ENCODE measurements around the gene ARL15.

- TF ChIP-seq CTCF (conservative IDR thresholded peaks at IDR 0.05; ENCODE audit: low read depth, low read length) (no peak), EZH2 (IDR thresholded peaks at IDR 0.05; ENCODE audit: borderline replicate concordance, low read depth, low read length, poor library complexity, severe bottlenecking) (no peak)
Measured at GRCh38 chr5:53890490-53890889, 419.9 kb downstream of the ARL15 start.
